Colon (tissue), 2 donors: ENCODE data around the gene SCLT1.

Source experiments
- FAIRE-seq: peaks from 2 replicates; lab custom pipeline; 2012; peaks lifted over from hg19 to GRCh38; lab: Jason Lieb, UNC
- donor health status: control.
- donor health status: control.

SCLT1 gene

DNA sequence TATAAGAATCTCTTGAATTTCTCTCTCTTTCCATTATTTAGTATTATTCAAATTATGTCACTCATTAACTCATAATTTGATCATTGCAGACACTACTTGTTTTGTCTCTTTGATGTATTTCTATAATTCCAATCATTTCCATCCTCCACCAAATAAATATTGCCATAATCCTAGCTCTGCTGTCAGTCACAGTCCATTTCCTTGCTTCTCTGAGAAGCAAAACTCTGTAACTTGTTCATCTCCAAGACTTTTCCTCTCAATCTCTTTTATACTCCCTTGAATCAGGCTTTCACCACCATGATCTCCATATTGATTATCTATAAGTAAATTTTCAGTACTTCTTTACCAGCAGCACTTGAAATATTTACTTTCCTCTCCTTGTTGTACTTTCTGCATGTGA, 135.9 kb downstream of the SCLT1 start:
- no peak for FAIRE-seq

DNA sequence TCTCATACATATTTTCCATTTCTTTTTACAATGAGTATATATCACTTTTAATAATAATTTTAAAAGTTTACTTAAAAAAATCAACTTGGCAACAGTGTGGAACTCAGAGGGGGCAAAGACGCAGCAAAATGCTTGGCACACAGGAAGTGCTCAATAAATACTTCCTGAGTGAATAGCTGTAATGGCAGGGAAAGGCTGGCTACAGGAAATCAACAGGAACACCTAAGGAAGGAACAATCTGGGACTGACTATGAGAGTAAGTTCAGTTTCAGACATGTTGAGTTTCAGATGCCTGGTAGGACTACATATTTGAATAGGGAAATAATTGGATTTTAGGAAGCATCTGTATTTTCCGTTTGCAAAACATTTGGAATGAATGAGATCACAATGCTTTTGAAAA, 137.6 kb downstream of the SCLT1 start:
- no peak for FAIRE-seq

DNA sequence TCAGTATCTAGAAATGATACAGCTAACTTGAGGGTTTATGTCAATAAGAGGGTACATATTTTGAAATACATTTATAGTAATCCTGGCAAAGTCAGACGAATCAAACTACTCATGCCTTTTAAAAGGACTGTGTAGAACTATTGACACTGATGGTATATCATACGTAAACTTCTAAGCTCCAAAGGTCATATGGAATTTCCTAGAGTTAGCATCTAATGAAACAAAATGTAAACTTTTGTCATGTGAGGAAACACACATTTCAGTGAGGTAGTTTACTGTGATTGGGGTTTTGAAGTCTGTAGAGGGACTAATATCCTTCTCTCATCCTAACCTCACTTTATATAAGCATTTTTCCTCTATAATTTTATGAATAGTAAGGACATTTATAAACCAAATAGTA, 138.4 kb downstream of the SCLT1 start:
- FAIRE-seq: no peak

GRCh38 chr4:128951316-128951715, 142.0 kb downstream of the SCLT1 start:
- no peak for FAIRE-seq

DNA sequence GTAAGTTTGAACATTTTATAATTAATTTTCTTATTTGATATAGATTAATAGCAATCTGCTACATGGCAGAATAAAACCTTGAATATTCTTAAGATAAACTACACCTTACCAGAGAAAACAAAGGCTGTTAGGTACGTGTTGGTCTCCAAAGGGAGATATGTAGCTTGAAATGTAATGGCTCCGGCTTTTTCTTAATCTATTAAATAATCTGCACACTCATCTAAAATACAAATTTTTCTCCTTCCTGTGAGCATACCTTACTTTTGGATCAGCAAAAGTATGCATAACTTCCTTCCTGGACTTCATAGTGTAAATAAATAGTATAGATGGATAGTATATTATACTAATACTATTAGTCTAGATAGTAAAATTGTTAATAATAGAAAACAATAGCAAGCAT, 142.5 kb downstream of the SCLT1 start:
- no peak for FAIRE-seq

DNA sequence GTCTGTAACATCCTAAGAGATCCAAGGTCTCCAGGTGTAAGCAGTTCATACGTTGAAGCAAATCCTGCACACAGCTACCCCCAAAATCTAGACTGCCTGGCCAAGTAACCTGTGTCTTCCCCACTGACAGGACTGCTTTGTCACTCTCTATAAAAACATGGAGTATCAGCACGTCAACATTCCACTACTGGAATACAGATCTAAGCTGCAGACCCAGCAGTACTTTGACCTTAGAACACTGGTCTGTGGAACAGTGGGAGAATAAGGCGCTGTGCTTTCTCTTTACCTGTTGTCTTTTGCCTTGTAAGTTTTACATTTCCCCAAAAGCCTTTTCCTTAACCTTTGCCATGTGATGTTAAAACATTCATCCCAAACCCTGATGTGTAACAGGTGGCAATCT, 146.4 kb downstream of the SCLT1 start:
- FAIRE-seq: no peak

DNA sequence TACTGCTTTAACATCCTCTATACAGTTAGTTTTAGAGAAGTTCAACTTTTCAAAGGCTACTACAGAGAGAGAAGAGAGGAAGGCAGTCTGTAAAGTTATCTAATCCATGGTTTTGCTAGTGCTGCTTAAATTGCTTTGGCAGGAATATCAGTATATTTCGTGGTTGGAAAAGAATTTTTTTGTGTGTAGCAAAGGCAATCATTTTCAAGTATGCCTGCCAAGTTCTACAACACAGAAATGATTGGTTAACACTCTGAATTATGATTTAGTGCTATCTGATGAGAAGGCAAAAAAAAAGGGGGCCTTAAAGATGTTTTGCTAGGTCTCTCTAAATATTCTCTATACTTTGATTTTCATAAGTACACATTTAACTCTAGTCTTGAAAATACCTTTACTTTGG, 150.7 kb downstream of the SCLT1 start:
- FAIRE-seq: no peak

- FAIRE-seq: no peak
Measured at GRCh38 chr4:128940971-128941370, 152.4 kb downstream of the SCLT1 start.

DNA sequence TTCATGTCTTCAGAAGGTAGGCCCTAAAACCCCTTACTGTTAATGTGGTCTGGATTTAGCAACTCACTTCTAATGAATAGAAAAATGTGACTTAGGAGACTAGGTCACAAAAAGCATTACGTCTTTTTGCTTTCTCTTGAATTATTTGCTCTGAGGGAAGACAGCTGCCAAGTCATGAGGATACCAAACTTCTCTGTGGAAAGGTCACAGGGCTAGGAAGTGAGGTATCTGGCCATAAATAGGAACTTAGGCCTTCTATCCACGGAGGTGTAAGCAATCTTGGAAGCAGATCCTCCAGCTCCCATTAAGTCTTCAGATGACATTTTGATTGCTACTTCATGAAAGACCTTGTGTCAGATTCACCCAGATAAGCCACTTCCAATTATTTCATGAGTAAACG, 163.3 kb downstream of the SCLT1 start:
- no peak for FAIRE-seq

GRCh38 chr4:128924951-128925350, 168.4 kb downstream of the SCLT1 start:
- no peak for FAIRE-seq

GRCh38 chr4:128921954-128922353, 171.4 kb downstream of the SCLT1 start:
- FAIRE-seq: no peak

DNA sequence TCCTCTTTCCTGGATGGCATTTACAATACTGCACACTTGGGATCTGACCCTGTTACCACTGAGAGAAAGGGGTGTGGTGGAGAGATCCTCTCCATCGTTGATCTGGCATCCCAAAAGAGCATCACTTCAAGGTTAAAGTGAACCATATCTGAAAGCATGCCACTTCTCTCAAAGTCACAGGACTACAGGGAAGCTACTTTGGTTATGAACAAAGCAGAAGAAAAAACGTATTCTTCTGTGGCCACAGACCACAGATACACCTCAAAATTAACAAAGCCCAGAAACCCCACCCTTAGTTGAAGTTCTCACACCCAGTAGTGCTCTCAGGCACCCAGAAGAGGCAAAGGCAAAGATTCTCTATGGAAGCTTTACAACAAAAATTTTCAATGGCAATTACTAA, 175.6 kb downstream of the SCLT1 start:
- no peak for FAIRE-seq

DNA sequence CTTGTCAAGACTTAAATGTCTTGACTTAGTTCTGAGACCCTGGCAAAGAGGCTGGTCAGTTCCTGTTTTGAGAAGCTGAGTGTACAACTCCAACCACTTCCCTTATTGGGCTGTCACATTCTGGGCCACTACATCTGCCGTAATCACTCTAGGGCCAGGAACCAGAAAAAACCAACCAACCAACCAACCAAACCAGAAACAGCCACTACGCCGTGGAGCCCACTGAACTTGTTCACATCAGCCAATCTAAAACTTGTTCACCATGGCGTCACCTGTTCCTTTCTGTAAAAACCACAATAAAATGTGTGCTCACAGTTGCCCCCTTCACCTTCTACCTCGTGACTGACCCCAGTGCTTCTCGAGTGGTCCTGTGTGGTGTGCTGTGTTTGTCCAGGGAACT, 176.5 kb downstream of the SCLT1 start:
- no peak for FAIRE-seq

DNA sequence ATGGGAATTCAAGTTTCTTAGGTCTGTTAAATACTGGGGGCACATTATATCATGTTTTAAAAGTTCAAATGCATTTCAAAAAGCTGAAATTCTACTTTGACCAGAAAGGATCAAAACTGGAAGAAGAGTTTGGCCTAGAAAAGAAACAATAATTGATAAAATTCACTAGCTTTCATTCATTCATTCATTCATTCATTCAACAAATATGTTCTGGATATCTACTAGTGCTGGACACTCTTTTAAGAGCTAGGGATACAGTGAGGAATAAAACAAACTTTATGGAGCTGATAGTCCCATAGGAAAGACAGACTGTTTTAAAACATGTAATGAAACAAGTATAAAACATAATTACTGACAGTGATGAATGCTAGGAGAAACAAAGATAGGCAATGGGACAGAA, 177.8 kb downstream of the SCLT1 start:
- no peak for FAIRE-seq

GRCh38 chr4:128913228-128913627, 180.1 kb downstream of the SCLT1 start:
- no peak for FAIRE-seq

GRCh38 chr4:128908735-128909134, 184.6 kb downstream of the SCLT1 start:
- no peak for FAIRE-seq

GRCh38 chr4:128907981-128908380, 185.4 kb downstream of the SCLT1 start:
- no peak for FAIRE-seq

- no peak for FAIRE-seq
Measured at GRCh38 chr4:128906581-128906980, 186.8 kb downstream of the SCLT1 start.

DNA sequence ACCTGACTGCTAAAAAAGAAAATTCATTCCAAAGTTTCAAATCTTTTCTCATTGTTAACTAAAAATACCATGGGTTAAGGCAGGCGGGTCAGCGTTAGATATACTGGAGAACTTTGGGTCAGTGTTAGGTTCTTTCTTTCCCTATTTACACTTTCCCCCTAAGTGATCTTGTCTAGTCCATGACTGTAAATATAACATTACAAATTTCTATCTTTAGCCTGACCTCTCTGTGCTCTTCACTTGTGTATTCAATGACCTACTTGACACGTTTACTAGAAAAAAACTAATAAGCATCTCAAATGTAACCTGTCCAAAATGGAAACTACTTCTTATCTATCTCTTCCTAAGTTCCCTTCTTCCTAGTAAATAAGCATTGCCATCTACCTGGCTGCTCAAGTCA, 188.5 kb downstream of the SCLT1 start:
- no peak for FAIRE-seq

GRCh38 chr4:128880662-128881061, 212.7 kb downstream of the SCLT1 start:
- FAIRE-seq: no peak

DNA sequence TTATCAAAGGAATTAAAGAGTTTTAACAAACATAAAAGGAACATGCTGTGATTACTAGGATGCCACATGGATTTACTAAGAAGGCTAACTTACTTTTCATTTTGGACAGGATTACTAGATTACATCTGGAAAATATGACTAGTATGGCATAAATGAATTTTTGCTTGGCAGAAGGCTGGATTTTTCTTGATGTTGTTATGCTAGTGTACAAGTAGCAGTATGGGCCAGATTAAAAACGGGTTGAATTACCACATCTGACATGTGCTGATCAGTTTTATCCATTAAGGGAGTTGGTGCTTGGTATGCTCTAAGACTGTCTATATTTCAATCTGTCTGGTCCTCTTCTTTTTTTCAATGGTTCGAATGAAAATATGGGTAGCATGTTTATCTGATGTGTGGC, 213.4 kb downstream of the SCLT1 start:
- FAIRE-seq: no peak

GRCh38 chr4:128879283-128879682, 214.1 kb downstream of the SCLT1 start:
- no peak for FAIRE-seq

- FAIRE-seq: peak; percentile 74
Measured at GRCh38 chr4:128877934-128878333, 215.4 kb downstream of the SCLT1 start.

DNA sequence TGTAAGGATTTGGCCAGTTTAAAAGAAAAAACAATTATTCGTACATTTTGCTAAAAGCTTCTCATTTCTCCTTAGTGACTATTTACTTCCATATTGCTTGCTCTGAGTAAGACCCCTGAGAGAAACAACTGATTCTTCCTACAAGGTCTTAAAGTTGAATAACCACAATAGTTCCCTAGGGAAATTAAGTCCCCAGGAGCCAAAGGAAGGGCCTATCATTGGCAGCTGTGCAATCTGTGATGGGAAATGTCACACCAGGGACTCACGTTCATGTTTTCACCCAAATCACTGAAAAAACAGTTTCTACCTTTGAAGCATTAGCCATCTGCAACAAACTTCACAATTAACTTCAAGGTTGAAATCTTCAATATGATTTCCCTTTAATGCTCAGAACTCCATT, 217.1 kb downstream of the SCLT1 start:
- no peak for FAIRE-seq

DNA sequence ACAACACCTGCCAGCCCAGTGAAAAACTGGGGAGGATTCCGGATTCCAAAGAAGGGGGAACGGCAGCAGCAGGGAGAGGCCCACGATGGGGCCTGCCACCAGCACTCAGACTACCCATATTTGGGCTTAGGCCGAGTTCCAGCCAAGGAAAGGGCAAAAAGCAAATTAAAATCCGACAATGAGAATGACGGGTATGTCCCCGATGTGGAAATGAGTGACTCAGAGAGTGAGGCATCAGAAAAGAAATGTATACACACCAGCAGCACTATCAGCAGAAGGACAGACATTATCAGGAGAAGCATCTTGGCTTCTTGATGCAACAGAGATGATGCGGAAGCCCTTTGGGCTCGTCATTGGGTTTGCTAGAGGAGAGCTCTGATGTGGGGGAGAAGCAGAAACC, 221.4 kb downstream of the SCLT1 start:
- FAIRE-seq: no peak
